Endothelial cell of umbilical vein (primary cell): ENCODE data around the gene TNFRSF4. TPM values are rescaled to one million over a fixed set of nuclear protein-coding genes. Genes with fewer than 3 reads are reported as not detected.

Experiments used
- BruUV-seq: library from RNA; stranded (reverse); fragments of 400-500 nt; replicated peaks from 2 replicates; lab custom pipeline; 2021; lab: Mats Ljungman, UMichigan
- CTCF ChIA-PET: fragments of 300-600, 350-600 bp; sonication (Branson Sonifier 250); formaldehyde crosslinking; loops from one replicate; lab custom pipeline; 2021; ENCODE audit warnings: antibody characterized with exemption, inconsistent platforms; lab: Charles Lee
- POLR2A ChIA-PET: fragments of 300-600, 350-600 bp; sonication (Branson Sonifier 250); formaldehyde crosslinking; loops from one replicate; lab custom pipeline; 2021; ENCODE audit warnings: antibody characterized with exemption, inconsistent platforms; lab: Charles Lee
- DNase-seq: peaks from one replicate; pipeline ENCODE4 v3.0.0-alpha.2; 2011; ENCODE audit warnings: low read depth, low spot score
- FAIRE-seq: peaks from 2 replicates; lab custom pipeline; 2011; peaks lifted over from hg19 to GRCh38; lab: Jason Lieb, UNC
- H2AFZ ChIP-seq: 2 replicates; pipeline ENCODE4 v1.6.0; 2012; ENCODE audit warnings: low read depth, low read length, control low read depth, inconsistent platforms
- H3K27ac ChIP-seq: 2 replicates; pipeline ENCODE4 v1.5.1; 2011; ENCODE audit warnings: low read depth, mild to moderate bottlenecking, control low read depth, low read length, moderate library complexity; ENCODE audit not compliant: insufficient read depth
- H3K27me3 ChIP-seq, 2 experiments: 2 replicates each; pipeline versions ENCODE4 v1.6.0 to v1.6.1; 2011; ENCODE audit warnings: low read length in 2 of 2, mixed read lengths in 1 of 2; ENCODE audit not compliant: control insufficient read depth in 2 of 2, insufficient read depth in 2 of 2
- H3K36me3 ChIP-seq, 2 experiments: 2 replicates in 1 of 2; 3 replicates in 1 of 2; pipeline ENCODE4 v1.5.1; 2011; ENCODE audit warnings: low read length in 2 of 2, mild to moderate bottlenecking in 1 of 2, moderate library complexity in 1 of 2; ENCODE audit not compliant: control insufficient read depth in 2 of 2, insufficient read depth in 2 of 2; ENCODE audit errors: extremely low read depth in 1 of 2
- H3K4me1 ChIP-seq: 3 replicates; pipeline ENCODE4 v1.5.1; 2011; ENCODE audit warnings: mild to moderate bottlenecking, low read length; ENCODE audit not compliant: control insufficient read depth, insufficient read depth; ENCODE audit errors: extremely low read depth
- H3K4me2 ChIP-seq: 2 replicates; pipeline ENCODE4 v1.6.1; 2011; ENCODE audit warnings: low read length, control low read depth, mixed read lengths; ENCODE audit not compliant: insufficient read depth
- H3K4me3 ChIP-seq, 3 experiments: fragments of 200-600 bp in 1 of 3; sonication (generic), shearing (Covaris generic) in 1 of 3; replicated peaks in 1 of 3; 2 replicates each; pipeline ENCODE4 v1.5.1; 2011 to 2016; ENCODE audit warnings: control low read depth in 3 of 3, low read length in 3 of 3, mild to moderate bottlenecking in 2 of 3, inconsistent platforms in 1 of 3, low read depth in 1 of 3, moderate library complexity in 1 of 3; ENCODE audit not compliant: insufficient read depth in 1 of 3
- H3K79me2 ChIP-seq: 2 replicates; pipeline ENCODE4 v1.6.0; 2012; ENCODE audit warnings: low read length, inconsistent platforms; ENCODE audit not compliant: control insufficient read depth, insufficient read depth
- H3K9ac ChIP-seq: replicated peaks from 2 replicates; pipeline ENCODE3; 2011; ENCODE audit warnings: low read length, control low read depth; ENCODE audit not compliant: insufficient read depth; ENCODE audit errors: extremely low read depth
- H3K9me1 ChIP-seq: replicated peaks from 3 replicates; pipeline ENCODE4 v1.6.0; 2011; ENCODE audit warnings: mild to moderate bottlenecking, low read length; ENCODE audit not compliant: control insufficient read depth, insufficient read depth; ENCODE audit errors: extremely low read depth
- H3K9me3 ChIP-seq: replicated peaks from 2 replicates; pipeline ENCODE4 v1.5.1; 2012; ENCODE audit warnings: low read length, inconsistent platforms; ENCODE audit not compliant: control insufficient read depth, insufficient read depth
- H4K20me1 ChIP-seq: replicated peaks from 2 replicates; pipeline ENCODE3; 2011; ENCODE audit warnings: mild to moderate bottlenecking, low read length; ENCODE audit not compliant: control insufficient read depth, insufficient read depth; ENCODE audit errors: extremely low read depth
- EZH2 ChIP-seq: IDR thresholded peaks from 2 replicates; pipeline ENCODE4 v1.6.1; 2012; ENCODE audit warnings: borderline replicate concordance, low read depth, mild to moderate bottlenecking, moderate library complexity, low read length, inconsistent platforms; ENCODE audit not compliant: severe bottlenecking
- JUN ChIP-seq: IDR thresholded peaks from 2 replicates; pipeline ENCODE4 v1.6.1; 2011; ENCODE audit warnings: borderline replicate concordance, low read depth; ENCODE audit not compliant: insufficient read length, insufficient read depth
- MYC ChIP-seq: IDR thresholded peaks from one replicate; pipeline ENCODE4 v1.6.1; 2011; ENCODE audit warnings: mild to moderate bottlenecking, low read depth, low read length
- POLR2AphosphoS5 ChIP-seq: IDR thresholded peaks from 2 replicates; pipeline ENCODE4 v1.6.1; 2012; ENCODE audit warnings: low read depth, mild to moderate bottlenecking, control low read depth, low read length, moderate library complexity; ENCODE audit not compliant: insufficient read depth
- dilution Hi-C: fragments of 300-500 bp; cut with MboI; formaldehyde crosslinking; loops from one replicate; pipeline ENCODE4 v1.15.0; 2019; ENCODE audit warnings: low sequenced_read_pairs; ENCODE audit not compliant: extremely low pct_ligation_motif_present
- intact Hi-C: fragments of 100-400 bp; cut with micrococcal nuclease; formaldehyde crosslinking; loops from one replicate; pipeline ENCODE4 v1.10.0; 2022
- polyA plus RNA-seq, 4 experiments: library from polyadenylated mRNA; depleted of rRNA in 3 of 4; stranded (reverse) in 3 of 4; unstranded in 1 of 4; fragments of >200 nt; gene quantifications; 2 replicates each; pipeline versions ENCODE4 v1.2.1 to v1.2.3, GENCODE V29; 2011 to 2012; ENCODE audit warnings: missing spikeins in 1 of 4
- total RNA-seq: library from RNA; stranded (reverse); gene quantifications from 2 replicates; pipeline ENCODE4 v1.2.3, GENCODE V29; 2021
- TF ChIP-seq, protein P1 (sequence below): IDR thresholded peaks from 2 replicates; pipeline ENCODE4 v1.6.1; 2011; ENCODE audit not compliant: insufficient read depth, insufficient read length

The TNFRSF4 gene
- total and polyA plus RNA-seq, 2 donors (not counting 3 experiments of a cell fraction or from before 2014, with no cell fraction given) = 0.55 to 1.5 TPM

DNA sequence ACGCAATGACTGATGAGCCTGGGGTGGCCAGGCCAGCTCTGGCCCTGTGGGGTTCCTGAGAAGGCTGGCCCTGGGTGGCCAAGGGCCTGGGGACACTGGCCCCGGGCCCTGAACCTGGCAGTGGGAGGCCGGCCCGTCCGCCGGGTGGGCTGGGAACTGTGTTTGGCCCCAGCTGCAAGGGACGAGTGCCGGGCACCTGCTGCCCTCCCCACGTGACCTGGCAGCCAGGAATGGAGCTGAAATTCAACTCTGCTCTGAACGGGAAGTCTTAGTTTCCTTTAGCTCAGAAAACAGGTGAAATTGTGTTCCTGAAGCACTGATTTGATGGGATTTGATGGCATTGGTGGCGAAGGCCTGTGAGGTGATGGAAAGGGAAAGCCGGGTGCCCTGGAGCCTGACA is 48.5 kb downstream of the TNFRSF4 start:
- TF ChIP-seq MYC = no peak
- no peak for TF ChIP-seq JUN
- no peak for TF ChIP-seq EZH2
- TF ChIP-seq POLR2AphosphoS5 = no peak
- no peak overlapping the region for H3K4me3 ChIP-seq
- H3K4me2 ChIP-seq = no peak overlapping the region
- CTCF ChIA-PET = interaction anchor here (1.3 kb wide), 1 partner anchor 43 kb away, joined by 3 read pairs; no protein-coding TSS in a partner anchor
- H3K9ac ChIP-seq = no peak overlapping the region
- FAIRE-seq (no peak), DNase-seq (no peak)
- no peaks in the 10 kb centered on the region for H3K36me3 ChIP-seq
- H3K9me3 ChIP-seq = no peaks in the 10 kb centered on the region
- dilution Hi-C loops (no loop called here), intact Hi-C loops (no loop called here)
- no peaks in the 10 kb centered on the region for H4K20me1 ChIP-seq
- no peaks in the 10 kb centered on the region for H3K27me3 ChIP-seq
- H3K27ac ChIP-seq = no peak overlapping the region
- no peaks in the 10 kb centered on the region for H3K9me1 ChIP-seq
- no TSS peak for BruUV-seq
- no peak overlapping the region for H2AFZ ChIP-seq
- no peaks in the 10 kb centered on the region for H3K79me2 ChIP-seq
- no peaks in the 10 kb centered on the region for H3K4me1 ChIP-seq
- POLR2A ChIA-PET = no interaction called here

DNA sequence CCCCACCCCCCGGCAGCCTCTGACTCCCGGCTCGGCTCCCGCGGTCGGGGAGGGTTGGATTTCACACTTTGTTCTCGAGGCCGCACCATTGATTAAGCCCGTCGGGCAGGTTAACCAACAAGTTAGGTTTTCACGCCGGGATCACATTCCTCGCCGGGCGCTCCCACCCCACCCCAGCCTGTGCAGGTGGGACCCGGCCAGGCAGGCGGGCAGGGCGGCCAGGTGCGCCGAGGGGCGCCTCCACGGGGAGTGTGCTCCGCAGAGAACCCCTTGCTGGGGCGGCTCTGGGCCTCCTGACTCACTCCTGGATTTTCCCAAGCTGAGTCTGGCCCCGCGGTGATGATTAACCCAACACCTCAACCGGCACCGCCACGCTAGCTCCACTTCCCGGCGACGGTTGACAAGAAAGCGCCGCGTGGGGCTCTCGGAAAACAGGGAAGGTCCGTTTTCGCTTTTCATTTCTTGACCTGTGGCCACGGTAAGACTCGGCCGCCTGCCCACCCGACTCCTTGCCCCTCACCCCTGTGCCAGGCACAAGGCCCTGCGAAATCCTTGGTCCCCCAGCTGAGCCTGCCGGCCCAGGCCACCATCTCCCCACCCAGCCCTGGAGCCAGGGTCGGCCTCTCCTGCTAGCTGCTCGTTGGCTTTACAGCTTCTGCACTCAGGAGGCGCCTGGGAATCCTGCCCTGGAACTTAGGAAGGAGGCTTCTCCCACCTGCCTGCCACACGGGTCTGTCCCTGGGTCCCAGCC is 49.1 kb downstream of the TNFRSF4 start:
- DNase-seq = no peak
- ChIA-PET POLR2A (no interaction called here), CTCF (interaction anchor here (1.3 kb wide), 1 partner anchor 42 kb away, joined by 3 read pairs; no protein-coding TSS in a partner anchor)
- Histone ChIP-seq H3K4me1 (no peaks in the 10 kb centered on the region), H3K79me2 (no peaks in the 10 kb centered on the region), H3K9ac (no peak overlapping the region), H3K27ac (no peak overlapping the region), H3K4me3 (no peak overlapping the region), H3K9me3 (no peaks in the 10 kb centered on the region), H2AFZ (no peak overlapping the region), H3K27me3 (no peaks in the 10 kb centered on the region), H3K4me2 (no peak overlapping the region), H3K9me1 (no peaks in the 10 kb centered on the region), H3K36me3 (no peaks in the 10 kb centered on the region), H4K20me1 (no peaks in the 10 kb centered on the region)
- TF ChIP-seq, protein P1, sequence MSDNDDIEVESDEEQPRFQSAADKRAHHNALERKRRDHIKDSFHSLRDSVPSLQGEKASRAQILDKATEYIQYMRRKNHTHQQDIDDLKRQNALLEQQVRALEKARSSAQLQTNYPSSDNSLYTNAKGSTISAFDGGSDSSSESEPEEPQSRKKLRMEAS = no peak
- TF ChIP-seq EZH2 = peak; percentile 64
- no peak for FAIRE-seq
- intact Hi-C loops (no loop called here), dilution Hi-C loops (no loop called here)
- BruUV-seq = no TSS peak
